GM12873 (cell line): Measurements from ENCODE around the gene TULP4.

Experiments
- TF ChIP-seq, protein P1 (sequence below): IDR thresholded peaks from 2 replicates; pipeline ENCODE4 v1.5.1; 2012; ENCODE audit warnings: low read depth, mild to moderate bottlenecking, moderate library complexity, low read length, control low read depth; ENCODE audit not compliant: insufficient read depth; ENCODE audit errors: missing control alignments

The TULP4 gene

DNA sequence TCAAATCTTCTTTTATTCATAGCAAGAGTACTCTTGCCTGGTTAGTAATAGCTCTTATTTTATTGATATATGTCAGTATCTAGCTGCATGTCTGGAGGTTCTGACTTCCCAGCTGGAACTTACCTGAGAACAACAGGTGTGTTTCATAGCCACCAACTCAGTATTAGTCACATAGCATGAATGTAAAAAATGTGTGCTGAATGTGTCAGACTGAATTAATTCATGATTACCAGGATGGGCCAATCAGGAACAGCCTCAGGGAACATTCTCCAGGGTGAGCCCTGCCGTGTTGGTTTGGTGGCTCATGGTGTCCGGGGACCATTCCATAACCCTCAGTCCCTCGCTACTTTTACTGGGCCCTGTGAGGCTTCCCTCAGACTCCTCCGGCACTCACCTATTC, 99.7 kb downstream of the TULP4 start:
- TF ChIP-seq, protein P1, sequence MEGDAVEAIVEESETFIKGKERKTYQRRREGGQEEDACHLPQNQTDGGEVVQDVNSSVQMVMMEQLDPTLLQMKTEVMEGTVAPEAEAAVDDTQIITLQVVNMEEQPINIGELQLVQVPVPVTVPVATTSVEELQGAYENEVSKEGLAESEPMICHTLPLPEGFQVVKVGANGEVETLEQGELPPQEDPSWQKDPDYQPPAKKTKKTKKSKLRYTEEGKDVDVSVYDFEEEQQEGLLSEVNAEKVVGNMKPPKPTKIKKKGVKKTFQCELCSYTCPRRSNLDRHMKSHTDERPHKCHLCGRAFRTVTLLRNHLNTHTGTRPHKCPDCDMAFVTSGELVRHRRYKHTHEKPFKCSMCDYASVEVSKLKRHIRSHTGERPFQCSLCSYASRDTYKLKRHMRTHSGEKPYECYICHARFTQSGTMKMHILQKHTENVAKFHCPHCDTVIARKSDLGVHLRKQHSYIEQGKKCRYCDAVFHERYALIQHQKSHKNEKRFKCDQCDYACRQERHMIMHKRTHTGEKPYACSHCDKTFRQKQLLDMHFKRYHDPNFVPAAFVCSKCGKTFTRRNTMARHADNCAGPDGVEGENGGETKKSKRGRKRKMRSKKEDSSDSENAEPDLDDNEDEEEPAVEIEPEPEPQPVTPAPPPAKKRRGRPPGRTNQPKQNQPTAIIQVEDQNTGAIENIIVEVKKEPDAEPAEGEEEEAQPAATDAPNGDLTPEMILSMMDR: no peak

- TF ChIP-seq, protein P1: no peak
These were observed 100.8 kb downstream of the TULP4 start for GRCh38 chr6:158413028-158413427.

DNA sequence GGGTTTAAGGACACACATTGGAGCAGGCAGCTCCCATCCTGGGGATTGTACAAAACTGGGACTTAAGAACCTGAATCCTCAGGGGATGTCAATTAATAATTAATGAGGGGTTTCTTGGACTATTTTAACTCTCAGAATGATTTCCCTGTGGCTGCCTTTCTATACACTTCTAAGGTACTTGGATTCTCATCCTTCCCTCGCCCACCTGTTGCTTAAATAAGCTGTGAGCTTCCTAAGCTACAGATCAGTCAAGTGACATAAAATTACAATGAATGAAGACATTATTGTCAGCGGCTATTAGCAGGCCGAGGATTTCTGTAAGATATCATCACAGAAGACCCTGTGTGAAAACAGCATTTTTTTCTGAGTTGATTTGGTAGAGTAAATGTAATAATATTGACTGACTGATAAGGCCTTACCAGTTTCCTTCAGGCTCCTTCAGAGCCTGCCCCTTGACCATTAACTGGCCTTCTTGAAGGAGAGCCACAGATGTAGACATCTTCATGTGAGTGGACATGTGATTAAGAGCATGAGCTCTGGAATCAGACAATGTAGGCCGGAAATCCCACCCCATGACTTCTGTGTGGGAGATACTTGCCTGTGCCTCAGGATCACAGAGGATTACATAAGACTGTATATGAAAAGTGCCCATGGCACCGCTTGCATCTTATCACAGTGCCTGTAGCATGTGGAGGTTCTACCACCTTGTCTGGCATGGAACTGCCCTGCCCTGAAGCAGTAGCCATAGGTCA, 101.7 kb downstream of the TULP4 start:
- TF ChIP-seq, protein P1: no peak

GRCh38 chr6:158414851-158415262, 102.6 kb downstream of the TULP4 start:
- TF ChIP-seq, protein P1: no peak

DNA sequence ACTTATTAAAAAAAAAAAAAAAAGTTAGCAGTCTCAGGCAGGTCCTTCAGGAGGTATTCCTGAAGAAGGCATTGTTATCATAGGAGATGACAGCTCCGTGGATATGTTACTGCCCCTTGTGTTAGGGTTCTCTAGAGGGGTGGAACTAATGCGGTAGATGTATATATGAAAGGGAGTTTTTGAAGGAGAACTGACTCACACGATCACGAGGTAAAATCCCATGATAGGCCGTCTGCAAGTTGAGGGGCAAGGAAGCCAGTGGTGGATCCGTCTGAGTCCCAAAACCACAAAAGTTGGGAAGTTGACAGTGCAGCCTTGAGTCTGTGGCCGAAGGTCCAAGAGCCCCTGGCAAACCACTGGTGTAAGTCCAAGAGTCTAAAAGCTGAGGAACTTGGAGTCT, 103.4 kb downstream of the TULP4 start:
- TF ChIP-seq, protein P1: no peak

GRCh38 chr6:158416883-158417759, 104.9 kb downstream of the TULP4 start:
- TF ChIP-seq, protein P1: no peak

DNA sequence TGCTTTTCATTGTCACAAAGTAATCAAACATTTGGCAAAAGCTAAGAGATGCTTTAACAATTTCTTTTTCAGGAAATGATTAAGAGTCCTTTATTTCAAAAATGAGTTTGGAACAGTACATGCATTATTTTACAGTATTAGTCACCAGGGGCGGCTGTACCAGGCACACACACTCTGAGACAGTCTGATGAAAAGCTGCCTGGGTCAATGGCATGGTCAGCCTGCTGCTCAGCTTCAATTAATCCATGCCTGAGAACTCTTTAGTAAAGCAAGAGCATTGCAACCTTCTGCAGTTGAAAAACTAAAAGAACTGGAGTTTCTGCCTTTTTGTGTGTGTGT, 105.5 kb downstream of the TULP4 start:
- TF ChIP-seq, protein P1: no peak
